ENCODE data around the gene CPEB1. TPM values are rescaled to one million over a fixed set of nuclear protein-coding genes. Genes with fewer than 3 reads are reported as not detected.
"Not testable (repeated sequence)": the region's sequence is repeated elsewhere in the genome, so short reads cannot be mapped to it uniquely, and the experiment has no call there.

CPEB1 gene
- polyA plus RNA-seq, 4 donors, result 0.27 to 2.8 (median 0.50) TPM; not detected in 1

- Histone ChIP-seq H3K36me3 (ENCODE audit: control insufficient read depth in 3 of 3, insufficient read depth in 2 of 3, low read depth in 1 of 3, low read length in 3 of 3) (peaks cover 17 to 44% (median 19%) of the 10 kb centered on the region in 3 donors), H3K4me3 (ENCODE audit: low read depth in 1 of 3, low read length in 3 of 3) (no peak overlapping the region), H3K9me3 (ENCODE audit: control insufficient read depth in 2 of 2, insufficient read depth in 1 of 2, low read depth in 1 of 2, low read length in 1 of 2) (no peaks in the 10 kb centered on the region), H3K27ac (ENCODE audit: low read depth in 1 of 3, low read length in 2 of 3) (no peak overlapping the region), H3K27me3 (ENCODE audit: control insufficient read depth in 3 of 3, insufficient read depth in 3 of 3, low read length in 3 of 3) (no peaks in the 10 kb centered on the region), H3K4me1 (ENCODE audit: control insufficient read depth in 3 of 3, insufficient read depth in 2 of 3, low read depth in 1 of 3, low read length in 2 of 3) (peaks cover 0 to 5% (median 5%) of the 10 kb centered on the region in 3 donors)
- 55 to 68% (median 62%) methylated on average over 11 of the region's 11 CpGs for WGBS, 3 donors
- no peak for DNase-seq
- FAIRE-seq, result no peak
Measured at GRCh38 chr15:82536409-82537350, 110.5 kb downstream of the CPEB1 start.

GRCh38 chr15:82535566-82536408, 111.4 kb downstream of the CPEB1 start:
- DNase-seq (no peak), FAIRE-seq (no peak)
- H3K36me3 ChIP-seq (ENCODE audit: control insufficient read depth in 3 of 3, insufficient read depth in 2 of 3, low read depth in 1 of 3, low read length in 3 of 3), result peaks cover 17 to 44% (median 19%) of the 10 kb centered on the region in 3 donors
- peaks cover 0 to 5% (median 5%) of the 10 kb centered on the region in 3 donors for H3K4me1 ChIP-seq (ENCODE audit: control insufficient read depth in 3 of 3, insufficient read depth in 2 of 3, low read depth in 1 of 3, low read length in 2 of 3)
- H3K27ac ChIP-seq (ENCODE audit: low read depth in 1 of 3, low read length in 2 of 3), result no peak overlapping the region
- no peaks in the 10 kb centered on the region for H3K27me3 ChIP-seq (ENCODE audit: control insufficient read depth in 3 of 3, insufficient read depth in 3 of 3, low read length in 3 of 3)
- no peaks in the 10 kb centered on the region for H3K9me3 ChIP-seq (ENCODE audit: control insufficient read depth in 2 of 2, insufficient read depth in 1 of 2, low read depth in 1 of 2, low read length in 1 of 2)
- WGBS, 3 donors, result 64 to 73% (median 71%) methylated on average over 9 of the region's 9 CpGs
- H3K4me3 ChIP-seq (ENCODE audit: low read depth in 1 of 3, low read length in 3 of 3), result no peak overlapping the region

GRCh38 chr15:82535151-82535550, 112.0 kb downstream of the CPEB1 start:
- not testable (repeated sequence) for FAIRE-seq; H3K27me3 ChIP-seq (ENCODE audit: control insufficient read depth in 3 of 3, insufficient read depth in 3 of 3, low read length in 3 of 3); H3K4me3 ChIP-seq (ENCODE audit: low read depth in 1 of 3, low read length in 3 of 3); H3K27ac ChIP-seq (ENCODE audit: low read depth in 1 of 3, low read length in 2 of 3); DNase-seq; H3K4me1 ChIP-seq (ENCODE audit: control insufficient read depth in 3 of 3, insufficient read depth in 2 of 3, low read depth in 1 of 3, low read length in 2 of 3); H3K9me3 ChIP-seq (ENCODE audit: control insufficient read depth in 2 of 2, insufficient read depth in 1 of 2, low read depth in 1 of 2, low read length in 1 of 2)
- WGBS, 3 donors, result 92 to 99% (median 96%) methylated on average over 5 of the region's 5 CpGs
- peaks cover 17 to 44% (median 19%) of the 10 kb centered on the region in 3 donors for H3K36me3 ChIP-seq (ENCODE audit: control insufficient read depth in 3 of 3, insufficient read depth in 2 of 3, low read depth in 1 of 3, low read length in 3 of 3)

- H3K4me1 ChIP-seq (ENCODE audit: control insufficient read depth in 3 of 3, insufficient read depth in 2 of 3, low read depth in 1 of 3, low read length in 2 of 3); H3K9me3 ChIP-seq (ENCODE audit: control insufficient read depth in 2 of 2, insufficient read depth in 1 of 2, low read depth in 1 of 2, low read length in 1 of 2); H3K4me3 ChIP-seq (ENCODE audit: low read depth in 1 of 3, low read length in 3 of 3); FAIRE-seq; H3K27ac ChIP-seq (ENCODE audit: low read depth in 1 of 3, low read length in 2 of 3); H3K27me3 ChIP-seq (ENCODE audit: control insufficient read depth in 3 of 3, insufficient read depth in 3 of 3, low read length in 3 of 3); DNase-seq: not testable (repeated sequence)
- peaks cover 17 to 39% (median 19%) of the 10 kb centered on the region in 3 donors for H3K36me3 ChIP-seq (ENCODE audit: control insufficient read depth in 3 of 3, insufficient read depth in 2 of 3, low read depth in 1 of 3, low read length in 3 of 3)
- WGBS, 3 donors, result 94 to 100% (median 97%) methylated on average over 3 of the region's 3 CpGs
Measured at GRCh38 chr15:82534457-82534861, 112.7 kb downstream of the CPEB1 start.

- FAIRE-seq (no peak), DNase-seq (no peak)
- Histone ChIP-seq H3K4me3 (ENCODE audit: low read depth in 1 of 3, low read length in 3 of 3) (no peak overlapping the region), H3K27me3 (ENCODE audit: control insufficient read depth in 3 of 3, insufficient read depth in 3 of 3, low read length in 3 of 3) (no peaks in the 10 kb centered on the region), H3K27ac (ENCODE audit: low read depth in 1 of 3, low read length in 2 of 3) (no peak overlapping the region), H3K9me3 (ENCODE audit: control insufficient read depth in 2 of 2, insufficient read depth in 1 of 2, low read depth in 1 of 2, low read length in 1 of 2) (no peaks in the 10 kb centered on the region), H3K36me3 (ENCODE audit: control insufficient read depth in 3 of 3, insufficient read depth in 2 of 3, low read depth in 1 of 3, low read length in 3 of 3) (peaks cover 17 to 36% (median 19%) of the 10 kb centered on the region in 3 donors), H3K4me1 (ENCODE audit: control insufficient read depth in 3 of 3, insufficient read depth in 2 of 3, low read depth in 1 of 3, low read length in 2 of 3) (peaks cover 0 to 5% (median 2%) of the 10 kb centered on the region in 3 donors)
- WGBS, 3 donors, result 91 to 96% (median 96%) methylated on average over 3 of the region's 3 CpGs
Measured at GRCh38 chr15:82533801-82534200, 113.4 kb downstream of the CPEB1 start.

- H3K4me3 ChIP-seq (ENCODE audit: low read depth in 1 of 3, low read length in 3 of 3), result no peak overlapping the region
- H3K36me3 ChIP-seq (ENCODE audit: control insufficient read depth in 3 of 3, insufficient read depth in 2 of 3, low read depth in 1 of 3, low read length in 3 of 3), result peaks cover 12 to 33% (median 13%) of the 10 kb centered on the region in 3 donors
- no peak overlapping the region for H3K27ac ChIP-seq (ENCODE audit: low read depth in 1 of 3, low read length in 2 of 3)
- H3K4me1 ChIP-seq (ENCODE audit: control insufficient read depth in 3 of 3, insufficient read depth in 2 of 3, low read depth in 1 of 3, low read length in 2 of 3), result no peaks in the 10 kb centered on the region
- no peaks in the 10 kb centered on the region for H3K9me3 ChIP-seq (ENCODE audit: control insufficient read depth in 2 of 2, insufficient read depth in 1 of 2, low read depth in 1 of 2, low read length in 1 of 2)
- DNase-seq (no peak), FAIRE-seq (no peak)
- no peaks in the 10 kb centered on the region for H3K27me3 ChIP-seq (ENCODE audit: control insufficient read depth in 3 of 3, insufficient read depth in 3 of 3, low read length in 3 of 3)
- 91 to 93% (median 92%) methylated on average over 15 of the region's 15 CpGs for whole genome bisulfite sequencing, 3 donors
Measured at GRCh38 chr15:82532991-82533481, 114.1 kb downstream of the CPEB1 start.

GRCh38 chr15:82532383-82532990, 114.7 kb downstream of the CPEB1 start:
- no peaks in the 10 kb centered on the region for H3K9me3 ChIP-seq (ENCODE audit: control insufficient read depth in 2 of 2, insufficient read depth in 1 of 2, low read depth in 1 of 2, low read length in 1 of 2)
- FAIRE-seq (no peak), DNase-seq (no peak)

More at GRCh38 chr15:82532383-82532990, 114.7 kb downstream of the CPEB1 start:
- Histone ChIP-seq H3K4me3 (ENCODE audit: low read depth in 1 of 3, low read length in 3 of 3) (no peak overlapping the region), H3K36me3 (ENCODE audit: control insufficient read depth in 3 of 3, insufficient read depth in 2 of 3, low read depth in 1 of 3, low read length in 3 of 3) (peaks cover 8 to 33% (median 8%) of the 10 kb centered on the region in 3 donors), H3K27ac (ENCODE audit: low read depth in 1 of 3, low read length in 2 of 3) (no peak overlapping the region), H3K27me3 (ENCODE audit: control insufficient read depth in 3 of 3, insufficient read depth in 3 of 3, low read length in 3 of 3) (no peaks in the 10 kb centered on the region), H3K4me1 (ENCODE audit: control insufficient read depth in 3 of 3, insufficient read depth in 2 of 3, low read depth in 1 of 3, low read length in 2 of 3) (no peaks in the 10 kb centered on the region)
- 73 to 79% (median 75%) methylated on average over 9 of the region's 9 CpGs for WGBS, 3 donors
